C4-2B (cell line): Measurements from ENCODE around the gene LCN2.

Source experiments
- ZFX ChIP-seq: fragments of 450-650 bp; IDR thresholded peaks from 2 replicates; pipeline ENCODE4 v1.6.1; 2017
- TF ChIP-seq, protein P1 (sequence below): fragments of 450-650 bp; conservative IDR thresholded peaks from 2 replicates; pipeline ENCODE4 v1.5.1; 2017; ENCODE audit warnings: mild to moderate bottlenecking

DNA sequence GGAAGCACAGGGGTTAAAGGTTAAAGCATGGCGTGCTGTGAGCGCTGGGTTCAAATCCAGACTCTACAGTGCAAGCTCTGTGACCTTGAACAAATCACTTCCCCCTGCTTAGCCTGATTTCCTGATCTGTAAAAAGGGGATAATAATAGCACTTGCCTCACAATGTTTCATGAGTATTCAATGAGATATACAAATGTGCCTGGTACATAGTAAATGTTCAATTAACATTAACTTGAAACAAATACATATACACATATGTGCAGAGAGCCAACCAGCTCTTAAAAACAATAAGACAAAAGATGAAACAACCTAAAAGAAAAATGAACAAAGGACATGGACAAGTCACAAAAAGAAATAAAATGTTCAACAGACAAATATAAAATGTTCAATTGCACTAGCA lies 38.1 kb downstream of the LCN2 start:
- TF ChIP-seq, protein P1, sequence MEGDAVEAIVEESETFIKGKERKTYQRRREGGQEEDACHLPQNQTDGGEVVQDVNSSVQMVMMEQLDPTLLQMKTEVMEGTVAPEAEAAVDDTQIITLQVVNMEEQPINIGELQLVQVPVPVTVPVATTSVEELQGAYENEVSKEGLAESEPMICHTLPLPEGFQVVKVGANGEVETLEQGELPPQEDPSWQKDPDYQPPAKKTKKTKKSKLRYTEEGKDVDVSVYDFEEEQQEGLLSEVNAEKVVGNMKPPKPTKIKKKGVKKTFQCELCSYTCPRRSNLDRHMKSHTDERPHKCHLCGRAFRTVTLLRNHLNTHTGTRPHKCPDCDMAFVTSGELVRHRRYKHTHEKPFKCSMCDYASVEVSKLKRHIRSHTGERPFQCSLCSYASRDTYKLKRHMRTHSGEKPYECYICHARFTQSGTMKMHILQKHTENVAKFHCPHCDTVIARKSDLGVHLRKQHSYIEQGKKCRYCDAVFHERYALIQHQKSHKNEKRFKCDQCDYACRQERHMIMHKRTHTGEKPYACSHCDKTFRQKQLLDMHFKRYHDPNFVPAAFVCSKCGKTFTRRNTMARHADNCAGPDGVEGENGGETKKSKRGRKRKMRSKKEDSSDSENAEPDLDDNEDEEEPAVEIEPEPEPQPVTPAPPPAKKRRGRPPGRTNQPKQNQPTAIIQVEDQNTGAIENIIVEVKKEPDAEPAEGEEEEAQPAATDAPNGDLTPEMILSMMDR: no peak
- TF ChIP-seq ZFX: no peak
